Measurements from ENCODE around the gene KRTCAP2.

Gene KRTCAP2

GRCh38 chr1:155140630-155140953 lies 32.5 kb downstream of the KRTCAP2 start:
- 2% methylated on average over 8 of the region's 11 CpGs for WGBS (ENCODE audit: insufficient coverage)
- POLR2A ChIA-PET, result interaction anchor here (1.3 kb wide), 1 partner anchor 25 kb away, joined by 3 read pairs; no protein-coding TSS in a partner anchor

GRCh38 chr1:155139895-155140629 lies 33.0 kb downstream of the KRTCAP2 start, which contains the start of gene DPM3:
Gene DPM3, minus strand, starts transcription at chr1:155140531. Its CDS starts 291 bp downstream, at chr1:155140240.
- WGBS (ENCODE audit: insufficient coverage), result 0% methylated on average over 41 of the region's 42 CpGs
- POLR2A ChIA-PET, result interaction anchor here (1.3 kb wide), 1 partner anchor 26 kb away, joined by 3 read pairs; no protein-coding TSS in a partner anchor

More at GRCh38 chr1:155140630-155140953, 32.5 kb downstream of the KRTCAP2 start:
- Histone ChIP-seq H3K4me1 (ENCODE audit: control extremely low read depth in 1 of 4, control insufficient read depth in 4 of 4, insufficient read depth in 4 of 4, low read length in 3 of 4) (peaks cover 9 to 34% (median 24%) of the 10 kb centered on the region in 4 experiments), H3K4me3 (ENCODE audit: control insufficient read depth in 1 of 7, extremely low read depth in 1 of 7, insufficient read depth in 4 of 7, low read depth in 2 of 7, low read length in 6 of 7) (peak overlapping the region; percentile 58 to 96 (median 93)), H3K27me3 (replicated peaks in 2 of 5; ENCODE audit: control insufficient read depth in 4 of 5, insufficient read depth in 5 of 5, low read length in 4 of 5) (no peaks in the 10 kb centered on the region), H3K36me3 (ENCODE audit: control insufficient read depth in 4 of 4, insufficient read depth in 4 of 4, low read length in 3 of 4) (peaks cover 0 to 16% (median 2%) of the 10 kb centered on the region in 4 experiments), H3K9me3 (ENCODE audit: control extremely low read depth in 1 of 5, control insufficient read depth in 4 of 5, insufficient read depth in 2 of 5, low read depth in 1 of 5, low read length in 4 of 5) (no peaks in the 10 kb centered on the region), H3K27ac (ENCODE audit: insufficient read depth in 1 of 2, low read depth in 1 of 2, low read length in 2 of 2, poor library complexity in 1 of 2, severe bottlenecking in 2 of 2) (peak overlapping the region in 1 of 2 experiments; percentile 91)
- CTCF ChIA-PET, result interaction anchor here (1.5 kb wide), 1 partner anchor 32 kb away, joined by 6 read pairs; the partner anchor contains the start of gene KRTCAP2
- no peak for DNase-seq

GRCh38 chr1:155137154-155137949 lies 35.8 kb downstream of the KRTCAP2 start:
- POLR2A ChIA-PET, result interaction anchor here (0.8 to 1.3 kb wide), 2 partner anchors 8 to 30 kb away, joined by 3 read pairs; no protein-coding TSS in a partner anchor
- peak overlapping the region; percentile 97 to 98 for H3K27ac ChIP-seq (ENCODE audit: insufficient read depth in 1 of 2, low read depth in 1 of 2, low read length in 2 of 2, poor library complexity in 1 of 2, severe bottlenecking in 2 of 2)
- 93% methylated on average over 3 of the region's 6 CpGs for whole genome bisulfite sequencing (ENCODE audit: insufficient coverage)

More at GRCh38 chr1:155139895-155140629, 33.0 kb downstream of the KRTCAP2 start, which contains the start of gene DPM3:
- Histone ChIP-seq H3K27me3 (replicated peaks in 2 of 5; ENCODE audit: control insufficient read depth in 4 of 5, insufficient read depth in 5 of 5, low read length in 4 of 5) (no peaks in the 10 kb centered on the region), H3K36me3 (ENCODE audit: control insufficient read depth in 4 of 4, insufficient read depth in 4 of 4, low read length in 3 of 4) (peaks cover 0 to 16% (median 2%) of the 10 kb centered on the region in 4 experiments), H3K4me3 (ENCODE audit: control insufficient read depth in 1 of 7, extremely low read depth in 1 of 7, insufficient read depth in 4 of 7, low read depth in 2 of 7, low read length in 6 of 7) (peak within 1 kb of the TSS; percentile 58 to 96 (median 93)), H3K27ac (ENCODE audit: insufficient read depth in 1 of 2, low read depth in 1 of 2, low read length in 2 of 2, poor library complexity in 1 of 2, severe bottlenecking in 2 of 2) (peak within 1 kb of the TSS; percentile 78 to 91), H3K4me1 (ENCODE audit: control extremely low read depth in 1 of 4, control insufficient read depth in 4 of 4, insufficient read depth in 4 of 4, low read length in 3 of 4) (peaks cover 9 to 39% (median 29%) of the 10 kb centered on the region in 4 experiments), H3K9me3 (ENCODE audit: control extremely low read depth in 1 of 5, control insufficient read depth in 4 of 5, insufficient read depth in 2 of 5, low read depth in 1 of 5, low read length in 4 of 5) (no peaks in the 10 kb centered on the region)
- CTCF ChIA-PET, result interaction anchor here (1.1 to 1.5 kb wide), 2 partner anchors 28 to 33 kb away, joined by 3 to 6 read pairs; partner anchors contain the start of gene KRTCAP2
- peak; percentile 85 to 92 (median 88) for DNase-seq

GRCh38 chr1:155136748-155137147 lies 36.4 kb downstream of the KRTCAP2 start:
- H3K27ac ChIP-seq (ENCODE audit: insufficient read depth in 1 of 2, low read depth in 1 of 2, low read length in 2 of 2, poor library complexity in 1 of 2, severe bottlenecking in 2 of 2), result peak overlapping the region; percentile 97 to 98
- peak overlapping the region; percentile 27 to 86 (median 76) for H3K4me3 ChIP-seq (ENCODE audit: control insufficient read depth in 1 of 7, extremely low read depth in 1 of 7, insufficient read depth in 4 of 7, low read depth in 2 of 7, low read length in 6 of 7)
- H3K36me3 ChIP-seq (ENCODE audit: control insufficient read depth in 4 of 4, insufficient read depth in 4 of 4, low read length in 3 of 4), result peaks cover 3 to 34% (median 16%) of the 10 kb centered on the region in 4 experiments
- ChIA-PET POLR2A (interaction anchor here (0.8 to 2.0 kb wide), 3 partner anchors 8 to 31 kb away, joined by 3 to 12 read pairs (median 3); no protein-coding TSS in a partner anchor), CTCF (interaction anchor here (0.7 to 6.6 kb wide), 7 partner anchors 8 to 75 kb away, joined by 3 to 49 read pairs (median 4); no protein-coding TSS in a partner anchor)
- peak in 1 of 3 donors; percentile 27 for DNase-seq
- H3K27me3 ChIP-seq (replicated peaks in 2 of 5; ENCODE audit: control insufficient read depth in 4 of 5, insufficient read depth in 5 of 5, low read length in 4 of 5), result no peaks in the 10 kb centered on the region
- no peaks in the 10 kb centered on the region for H3K9me3 ChIP-seq (ENCODE audit: control extremely low read depth in 1 of 5, control insufficient read depth in 4 of 5, insufficient read depth in 2 of 5, low read depth in 1 of 5, low read length in 4 of 5)
- H3K4me1 ChIP-seq (ENCODE audit: control extremely low read depth in 1 of 4, control insufficient read depth in 4 of 4, insufficient read depth in 4 of 4, low read length in 3 of 4), result peaks cover 11 to 49% (median 39%) of the 10 kb centered on the region in 4 experiments
- WGBS (ENCODE audit: insufficient coverage), result 5% methylated on average over 6 of the region's 6 CpGs

More at GRCh38 chr1:155137154-155137949, 35.8 kb downstream of the KRTCAP2 start:
- Histone ChIP-seq H3K9me3 (ENCODE audit: control extremely low read depth in 1 of 5, control insufficient read depth in 4 of 5, insufficient read depth in 2 of 5, low read depth in 1 of 5, low read length in 4 of 5) (no peaks in the 10 kb centered on the region), H3K27me3 (replicated peaks in 2 of 5; ENCODE audit: control insufficient read depth in 4 of 5, insufficient read depth in 5 of 5, low read length in 4 of 5) (no peaks in the 10 kb centered on the region), H3K36me3 (ENCODE audit: control insufficient read depth in 4 of 4, insufficient read depth in 4 of 4, low read length in 3 of 4) (peaks cover 3 to 31% (median 13%) of the 10 kb centered on the region in 4 experiments), H3K4me1 (ENCODE audit: control extremely low read depth in 1 of 4, control insufficient read depth in 4 of 4, insufficient read depth in 4 of 4, low read length in 3 of 4) (peaks cover 11 to 49% (median 39%) of the 10 kb centered on the region in 4 experiments), H3K4me3 (ENCODE audit: control insufficient read depth in 1 of 7, extremely low read depth in 1 of 7, insufficient read depth in 4 of 7, low read depth in 2 of 7, low read length in 6 of 7) (peak overlapping the region in 6 of 7 experiments; percentile 62 to 86 (median 80))
- CTCF ChIA-PET, result interaction anchor here (0.7 to 6.6 kb wide), 9 partner anchors 9 to 76 kb away, joined by 3 to 49 read pairs (median 4); no protein-coding TSS in a partner anchor
- no peak for DNase-seq

GRCh38 chr1:155135415-155136028 lies 37.6 kb downstream of the KRTCAP2 start, which contains the start of gene SLC50A1:
Gene SLC50A1, plus strand, starts transcription at chr1:155135852. Its CDS starts 60 bp downstream, at chr1:155135912.
- H3K9me3 ChIP-seq (ENCODE audit: control extremely low read depth in 1 of 5, control insufficient read depth in 4 of 5, insufficient read depth in 2 of 5, low read depth in 1 of 5, low read length in 4 of 5), result no peaks in the 10 kb centered on the region
- H3K4me3 ChIP-seq (ENCODE audit: control insufficient read depth in 1 of 7, extremely low read depth in 1 of 7, insufficient read depth in 4 of 7, low read depth in 2 of 7, low read length in 6 of 7), result peak within 1 kb of the TSS; percentile 47 to 89 (median 76)
- H3K4me1 ChIP-seq (ENCODE audit: control extremely low read depth in 1 of 4, control insufficient read depth in 4 of 4, insufficient read depth in 4 of 4, low read length in 3 of 4), result peaks cover 16 to 51% (median 45%) of the 10 kb centered on the region in 4 experiments
- H3K36me3 ChIP-seq (ENCODE audit: control insufficient read depth in 4 of 4, insufficient read depth in 4 of 4, low read length in 3 of 4), result peaks cover 3 to 41% (median 21%) of the 10 kb centered on the region in 4 experiments
- H3K27ac ChIP-seq (ENCODE audit: insufficient read depth in 1 of 2, low read depth in 1 of 2, low read length in 2 of 2, poor library complexity in 1 of 2, severe bottlenecking in 2 of 2), result peak within 1 kb of the TSS; percentile 97 to 98
- ChIA-PET CTCF (interaction anchor here (1.7 to 6.6 kb wide), 8 partner anchors 9 to 50 kb away, joined by 5 to 49 read pairs (median 8); partner anchors contain the start of genes KRTCAP2 and TRIM46), POLR2A (interaction anchor here (0.7 to 2.0 kb wide), 6 partner anchors 17 to 83 kb away, joined by 3 to 12 read pairs (median 4); partner anchors contain the start of gene KRTCAP2)
- H3K27me3 ChIP-seq (replicated peaks in 2 of 5; ENCODE audit: control insufficient read depth in 4 of 5, insufficient read depth in 5 of 5, low read length in 4 of 5), result no peaks in the 10 kb centered on the region
- DNase-seq, result peak; percentile 95 to 96 (median 96)
- WGBS (ENCODE audit: insufficient coverage), result under 1% methylated on average over 47 of the region's 52 CpGs

Measured in common myeloid progenitor, CD34-positive (primary cell).